Activated naive CD4-positive, alpha-beta T cell treated with anti-CD3 and anti-CD28 coated beads, Interleukin-2, amount 50 U/mL, for 16 hours (primary cell): ENCODE data around the gene RBM19.

Experiments used
- DNase-seq: peaks from one replicate; pipeline ENCODE4 v3.0.0-alpha.2; 2020

The RBM19 gene

DNA sequence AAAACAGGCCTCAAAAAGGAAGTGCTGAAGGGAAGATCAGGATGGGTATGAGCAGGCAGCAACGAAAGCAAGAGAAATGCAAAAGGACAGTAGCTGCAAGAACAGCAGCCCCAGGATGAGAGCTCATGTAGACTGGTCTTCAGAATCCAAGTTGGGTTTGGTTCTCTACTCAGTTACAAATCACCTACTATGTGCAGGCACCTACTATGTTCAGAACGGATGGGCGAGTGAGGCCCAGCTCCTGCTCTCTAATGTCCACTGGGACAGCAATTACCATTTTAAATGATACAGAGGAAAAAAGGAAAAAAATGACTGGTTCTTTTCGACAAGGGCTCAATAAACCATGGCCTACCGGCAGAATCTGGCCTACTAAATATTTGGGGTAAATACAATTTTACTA lies 88.5 kb downstream of the RBM19 start:
- DNase-seq = no peak

DNA sequence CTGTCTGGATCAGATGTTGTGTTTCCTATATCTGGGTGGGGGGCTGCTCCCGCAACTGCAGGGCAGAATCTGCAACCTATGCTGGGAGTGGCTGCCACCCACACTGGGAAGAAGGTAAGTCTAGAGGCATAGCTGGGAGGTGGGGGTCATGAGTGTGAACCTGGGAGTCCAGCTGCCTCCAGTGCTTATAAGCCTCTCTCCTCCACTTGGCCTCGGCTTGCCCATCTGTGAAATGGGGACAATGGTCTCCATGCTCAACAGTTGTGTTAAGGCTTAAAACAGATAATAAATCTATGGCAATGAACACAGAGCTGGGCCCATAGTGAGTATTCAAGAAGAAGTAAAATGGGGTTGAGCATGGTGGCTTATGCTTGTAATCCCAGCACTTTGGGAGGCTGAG lies 90.0 kb downstream of the RBM19 start:
- no peak for DNase-seq

DNA sequence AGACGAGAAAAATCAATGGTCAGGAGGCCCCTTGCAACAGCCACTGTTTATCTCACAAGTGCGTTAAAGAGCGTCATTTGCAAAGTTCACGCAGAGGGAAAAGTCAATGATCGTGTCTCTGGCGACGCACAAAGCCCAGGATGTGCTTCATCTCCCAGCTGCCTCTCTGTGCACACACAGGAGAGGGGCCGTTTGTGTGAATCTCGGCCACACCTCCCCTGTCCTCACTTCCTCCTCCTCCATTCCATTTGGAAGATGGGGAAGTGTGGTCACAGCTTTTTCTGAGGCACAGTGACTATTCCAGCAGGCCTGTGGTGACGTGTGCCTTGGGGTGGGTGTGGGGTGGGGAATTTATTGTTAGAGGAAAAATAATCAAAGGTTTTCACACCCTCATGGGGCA lies 90.4 kb downstream of the RBM19 start:
- no peak for DNase-seq

DNA sequence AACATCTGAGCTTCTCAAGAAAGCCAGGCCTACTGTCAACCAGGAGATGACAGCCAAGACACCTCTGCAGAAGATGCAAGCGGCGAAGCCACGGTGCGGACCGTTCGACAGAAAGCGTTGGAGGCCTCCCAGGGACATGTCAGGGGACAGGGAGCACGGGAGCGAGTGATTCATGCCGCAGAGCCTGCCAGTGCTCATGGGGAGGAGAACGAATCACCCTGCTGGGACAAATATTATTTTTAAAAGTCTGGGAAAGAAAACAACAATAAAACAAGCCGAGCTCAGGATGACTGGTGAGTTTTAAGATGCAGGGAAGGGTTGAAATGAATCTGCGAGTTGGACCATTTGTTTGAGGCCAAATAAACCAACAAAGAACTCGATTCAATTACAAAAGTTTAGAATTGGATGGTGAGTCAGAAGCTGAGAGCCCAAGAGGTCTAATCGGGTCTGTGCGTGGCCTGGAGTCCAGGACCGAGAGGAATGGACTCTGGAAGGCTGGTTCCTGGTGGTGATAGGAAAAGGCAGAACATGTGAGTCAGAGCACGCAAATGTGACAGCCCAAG lies 91.0 kb downstream of the RBM19 start:
- no peak for DNase-seq

DNA sequence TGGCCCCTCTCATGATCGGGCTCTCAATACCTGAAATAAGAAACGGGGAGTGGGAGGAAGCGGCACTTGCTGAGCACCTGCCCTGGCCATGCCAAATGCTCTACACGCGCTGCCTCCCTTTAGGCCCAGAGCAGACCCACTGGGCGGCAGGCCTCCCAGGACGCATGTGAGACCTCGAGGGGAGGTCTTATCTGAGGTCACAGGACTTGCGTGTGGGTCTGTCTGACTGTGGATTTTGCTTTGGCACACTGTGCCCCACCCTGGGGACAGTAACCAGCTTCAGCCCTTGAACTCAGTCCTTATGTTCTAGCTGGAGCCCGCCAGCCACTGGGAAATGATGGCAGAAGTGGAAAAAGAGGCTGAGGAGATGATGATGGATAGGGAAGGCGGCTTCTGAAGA lies 91.8 kb downstream of the RBM19 start:
- DNase-seq = no peak

DNA sequence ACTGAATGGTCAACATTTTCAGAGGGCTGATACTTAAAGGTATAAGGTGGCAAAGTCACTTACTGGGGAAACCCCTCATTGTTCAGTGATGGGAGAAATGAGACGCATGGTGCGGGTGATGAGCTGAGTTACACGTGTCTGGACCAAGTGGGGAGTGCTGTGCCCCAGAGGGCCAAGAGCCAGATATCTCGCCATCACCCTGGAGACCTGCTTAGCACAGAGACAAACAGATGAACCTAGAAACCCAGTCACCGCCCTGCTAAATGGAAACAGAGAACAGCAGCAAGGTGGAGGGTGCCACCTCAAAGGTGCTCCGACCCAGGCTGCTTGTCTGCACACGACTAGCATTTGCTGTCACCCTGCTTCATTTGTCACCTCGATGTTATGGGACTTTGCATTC lies 92.4 kb downstream of the RBM19 start:
- no peak for DNase-seq

DNA sequence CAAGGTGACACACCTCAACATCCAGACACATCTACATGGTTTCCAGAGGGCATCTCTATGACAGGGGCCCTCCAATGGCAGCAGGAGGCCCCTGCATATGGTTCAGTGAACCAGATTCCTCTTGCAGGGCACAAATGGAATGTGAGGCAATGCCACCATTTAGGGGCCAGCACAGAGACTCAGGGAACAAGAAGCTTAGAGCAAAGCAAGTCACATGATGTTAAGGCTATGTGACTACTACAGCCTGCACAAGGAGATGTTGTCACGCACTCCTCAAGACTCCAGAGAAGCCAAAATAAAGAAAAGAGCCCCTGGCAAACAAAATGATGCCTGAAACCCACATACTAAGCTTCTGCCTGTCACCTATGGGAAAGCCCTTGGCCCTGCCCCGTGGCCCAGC lies 95.2 kb downstream of the RBM19 start:
- DNase-seq = no peak

DNA sequence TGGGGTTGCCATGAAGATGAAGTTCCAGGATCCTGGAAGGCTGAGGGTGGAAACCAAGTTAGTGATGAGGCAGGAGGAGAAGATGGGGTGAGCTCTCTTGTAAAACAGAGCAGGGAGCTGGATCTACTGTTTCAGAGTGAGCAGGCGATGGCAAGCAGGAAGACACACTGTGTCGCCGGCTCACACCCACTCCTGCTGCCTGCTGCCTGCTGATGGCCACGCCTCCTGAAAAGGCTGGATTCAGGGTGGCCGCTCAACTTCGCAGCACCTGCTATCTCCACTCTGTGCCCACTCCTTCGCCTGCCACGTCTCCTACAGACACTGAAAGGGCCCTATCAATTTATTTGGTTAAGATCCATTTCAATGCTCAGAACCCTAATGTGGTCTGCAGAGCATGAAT lies 96.1 kb downstream of the RBM19 start:
- DNase-seq = no peak

DNA sequence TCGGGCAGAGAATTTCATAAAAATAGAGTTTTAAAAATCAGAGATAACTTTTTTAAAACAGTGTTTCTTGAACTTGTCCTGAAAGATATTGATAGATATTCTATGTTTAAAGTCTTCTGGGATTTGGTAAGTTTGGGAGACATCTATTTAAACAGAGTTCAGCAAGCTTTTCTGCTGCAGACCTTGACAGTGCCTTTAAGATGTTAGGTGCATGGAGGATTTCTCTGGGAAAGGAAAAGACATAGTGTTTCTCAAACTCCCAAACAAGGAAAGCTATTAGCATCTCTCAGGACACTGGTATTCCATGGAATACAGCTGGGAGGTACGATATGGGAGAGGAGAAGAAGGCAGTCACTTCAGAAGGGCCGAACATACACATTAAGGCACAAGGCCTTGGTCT lies 97.8 kb downstream of the RBM19 start:
- no peak for DNase-seq

DNA sequence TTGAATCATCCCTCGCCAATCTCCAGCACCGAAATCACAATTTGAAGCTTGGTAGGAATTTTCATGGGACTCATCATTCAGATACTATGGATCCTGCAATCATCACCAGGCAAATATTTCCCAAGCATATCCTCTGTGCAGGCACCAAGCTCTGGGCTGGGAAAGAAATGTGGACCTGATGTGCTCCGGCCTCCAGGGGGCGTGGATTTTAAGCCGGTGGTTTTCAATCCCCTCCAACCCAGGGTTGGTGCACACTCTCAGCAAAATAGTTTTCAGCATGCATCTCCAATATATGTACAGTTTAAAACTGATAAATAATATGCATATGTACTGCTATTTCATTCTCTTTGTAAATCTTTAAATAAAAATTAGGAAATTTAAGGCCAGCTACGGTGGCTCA lies 98.9 kb downstream of the RBM19 start:
- no peak for DNase-seq

DNA sequence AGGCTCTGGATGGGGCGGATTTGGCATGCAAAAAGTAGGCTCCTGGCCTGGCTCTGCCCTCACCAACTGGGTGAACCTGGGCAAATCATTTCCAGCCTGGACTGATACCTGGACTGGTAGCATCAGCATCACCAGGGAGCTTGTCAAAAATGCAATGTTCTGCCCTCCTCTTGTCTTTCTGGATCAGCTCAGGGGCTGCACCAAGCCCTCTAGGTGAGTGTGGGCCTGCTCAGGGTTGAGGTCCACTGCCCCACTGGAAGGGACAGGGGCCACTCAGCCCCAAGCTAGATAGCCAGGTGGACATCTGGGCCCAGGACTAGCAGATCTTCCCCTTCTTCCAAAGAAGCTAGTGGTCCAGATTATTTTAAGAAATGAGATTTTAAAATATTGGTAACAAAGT lies 99.6 kb downstream of the RBM19 start:
- no peak for DNase-seq

DNA sequence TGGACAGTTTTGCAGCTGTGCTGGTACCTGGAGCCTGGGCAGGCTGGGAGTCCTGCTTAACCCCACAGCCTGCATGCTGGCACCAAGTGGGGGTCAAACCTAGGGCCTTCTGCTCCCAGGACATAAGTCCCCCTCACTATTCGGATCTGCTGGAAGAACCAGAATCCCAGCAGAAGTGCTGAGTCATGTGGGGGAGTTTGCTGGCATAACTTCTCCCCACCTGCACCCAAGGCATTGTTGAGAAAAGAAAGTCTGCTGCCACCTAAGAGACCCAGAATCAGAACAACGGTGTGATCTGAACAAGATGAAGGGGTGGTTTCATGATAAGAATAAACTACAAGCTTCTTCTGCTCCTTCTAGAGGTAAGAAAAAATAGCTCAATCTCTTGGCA lies 102.7 kb downstream of the RBM19 start:
- no peak for DNase-seq

DNA sequence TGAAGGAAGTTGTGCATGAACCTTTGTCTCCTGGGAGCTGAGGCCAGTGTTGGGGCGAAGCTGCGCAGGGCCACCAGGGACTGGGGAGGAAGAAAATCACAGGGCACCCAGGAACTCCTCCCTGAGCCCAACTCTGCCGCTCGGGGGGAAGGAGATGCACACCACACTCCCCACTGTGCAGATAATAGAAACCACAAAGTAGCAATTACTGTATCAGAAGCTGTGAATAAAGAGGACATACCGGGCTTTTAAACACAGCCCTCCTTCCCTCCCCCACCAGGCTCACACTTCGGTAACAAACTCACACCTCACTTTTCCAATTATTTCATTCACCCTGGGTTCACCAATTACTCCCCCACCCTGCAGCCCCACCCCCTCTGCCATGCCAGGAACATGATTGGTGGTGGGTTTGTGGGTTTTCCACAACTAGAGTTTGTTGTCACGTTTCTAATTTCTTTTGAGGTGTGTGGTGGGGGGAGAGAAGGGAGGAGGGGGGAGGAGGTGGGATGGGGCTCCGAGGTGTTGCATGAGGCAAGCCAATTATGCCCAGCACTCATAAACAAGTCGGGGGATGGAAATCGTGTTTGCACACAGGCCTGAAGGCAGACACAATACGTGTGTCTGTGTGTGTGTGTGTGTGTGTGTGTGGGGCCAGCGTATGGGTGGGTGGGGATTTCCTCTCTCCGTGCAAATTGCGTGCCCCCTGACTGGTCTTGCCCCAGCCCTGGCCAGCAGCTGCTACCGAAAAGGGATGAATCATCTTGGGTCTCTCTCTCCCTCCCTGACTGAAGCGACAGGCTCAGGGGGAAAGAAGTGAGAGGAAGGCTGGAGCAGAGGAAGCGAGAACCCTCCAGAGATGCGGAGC lies 103.3 kb downstream of the RBM19 start:
- no peak for DNase-seq

DNA sequence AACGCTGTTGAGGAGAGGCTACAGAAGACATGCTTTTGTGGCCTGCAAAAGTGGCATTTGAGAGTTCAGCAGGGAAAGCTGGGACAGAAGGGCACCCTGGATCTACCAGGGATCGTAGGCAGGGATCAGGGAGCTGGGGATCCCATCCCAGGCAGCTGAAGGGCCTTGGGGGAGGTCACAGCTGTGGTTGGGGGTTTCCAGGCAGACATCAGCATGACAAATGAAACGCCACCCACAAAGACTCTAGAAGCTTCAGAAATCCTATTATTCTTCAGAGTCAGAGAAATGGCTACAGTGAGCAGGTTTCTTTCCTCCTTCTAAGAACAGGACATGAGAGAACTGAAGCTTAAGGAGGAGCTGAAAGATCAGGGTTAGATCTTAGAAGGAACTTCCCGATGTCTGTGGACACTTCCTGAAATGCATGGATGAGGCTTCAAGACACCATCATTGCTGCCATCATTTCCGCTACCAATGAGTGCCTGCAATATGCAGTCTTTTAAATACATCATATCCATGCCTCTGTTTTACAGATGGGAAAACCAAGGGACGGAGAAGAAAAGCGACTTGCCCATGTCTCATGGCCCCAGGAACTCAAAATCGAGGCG lies 104.3 kb downstream of the RBM19 start:
- DNase-seq = no peak

DNA sequence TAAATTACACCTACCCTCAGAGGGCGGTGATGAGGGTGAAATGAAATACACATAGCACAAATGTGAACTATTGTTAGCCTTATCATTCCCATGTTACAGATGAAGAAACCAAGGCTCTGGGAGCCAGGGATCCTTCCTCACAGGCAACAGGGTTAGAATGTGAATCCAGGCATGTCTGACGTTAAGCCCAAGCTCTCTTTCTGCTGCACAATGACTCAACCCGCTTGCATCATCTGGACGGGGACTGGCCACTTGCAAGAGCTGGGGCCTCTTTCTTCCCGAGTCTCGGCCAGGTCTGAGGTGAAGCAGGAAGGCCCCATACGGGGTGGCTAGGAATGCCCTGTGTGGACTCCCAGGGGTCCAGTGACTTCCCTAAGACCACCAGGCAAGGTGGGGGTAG lies 105.2 kb downstream of the RBM19 start:
- DNase-seq = no peak

DNA sequence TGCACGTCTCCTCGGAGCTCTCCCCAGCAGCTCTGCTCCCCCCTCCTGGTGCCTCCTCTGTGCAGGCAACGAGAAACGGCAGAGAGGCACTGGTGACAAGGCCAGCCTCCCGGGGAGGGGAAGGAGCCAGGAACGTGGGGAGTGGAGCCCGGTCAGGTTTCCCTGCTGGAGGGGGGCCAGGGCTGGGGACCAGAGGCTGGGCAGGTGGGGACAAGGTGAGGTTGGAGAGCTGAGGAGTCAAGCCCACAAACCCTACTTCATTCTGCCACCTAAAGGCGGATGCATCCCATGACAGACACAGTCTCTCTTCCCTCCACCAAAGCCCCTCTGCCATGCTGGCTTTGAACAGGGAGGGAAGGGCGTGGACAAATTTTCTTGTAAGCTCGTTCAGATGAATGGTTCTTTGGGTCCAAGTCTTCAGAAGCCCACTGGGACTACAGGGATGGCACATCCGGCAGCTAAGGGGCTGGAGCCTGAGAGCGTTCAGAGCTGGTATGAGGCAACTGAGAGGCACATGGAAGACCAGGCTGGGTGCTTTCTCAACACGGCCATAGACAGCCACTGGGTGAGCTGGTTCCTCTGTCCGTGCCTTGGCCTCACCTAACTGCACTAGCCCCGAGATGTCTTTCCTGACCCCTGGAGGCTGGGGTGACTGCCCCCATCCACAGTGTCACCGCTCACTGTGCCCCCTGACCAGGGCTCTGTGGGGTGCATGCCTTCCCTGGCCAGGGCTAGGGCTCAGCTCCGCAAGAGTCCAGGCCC lies 105.9 kb downstream of the RBM19 start:
- no peak for DNase-seq

DNA sequence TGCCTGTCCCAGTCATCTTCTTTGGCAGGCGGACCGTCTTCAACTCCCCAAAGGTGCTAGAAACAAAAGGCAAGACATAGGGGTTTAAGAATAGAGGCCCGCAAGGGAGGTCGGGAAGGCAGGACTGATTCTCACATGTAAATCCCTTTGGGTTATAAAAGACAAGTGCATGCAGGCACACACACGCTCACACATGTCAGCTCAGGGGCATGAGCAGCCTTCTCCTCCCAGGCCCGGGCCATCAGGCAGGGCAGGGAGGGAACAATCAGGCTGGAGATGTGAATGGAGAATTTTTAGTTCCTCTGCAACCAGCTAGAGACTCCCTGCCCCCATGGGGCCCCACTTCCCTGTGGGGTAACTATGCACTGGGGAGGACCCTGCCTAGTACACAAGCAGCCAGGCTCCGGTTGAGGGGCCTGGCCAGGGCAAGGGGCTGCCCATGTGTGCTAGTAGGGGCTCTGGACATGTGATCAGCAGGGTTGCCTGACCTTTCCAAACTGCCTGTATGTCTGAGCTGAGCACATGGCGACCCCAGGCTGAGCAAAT lies 107.2 kb downstream of the RBM19 start:
- no peak for DNase-seq

DNA sequence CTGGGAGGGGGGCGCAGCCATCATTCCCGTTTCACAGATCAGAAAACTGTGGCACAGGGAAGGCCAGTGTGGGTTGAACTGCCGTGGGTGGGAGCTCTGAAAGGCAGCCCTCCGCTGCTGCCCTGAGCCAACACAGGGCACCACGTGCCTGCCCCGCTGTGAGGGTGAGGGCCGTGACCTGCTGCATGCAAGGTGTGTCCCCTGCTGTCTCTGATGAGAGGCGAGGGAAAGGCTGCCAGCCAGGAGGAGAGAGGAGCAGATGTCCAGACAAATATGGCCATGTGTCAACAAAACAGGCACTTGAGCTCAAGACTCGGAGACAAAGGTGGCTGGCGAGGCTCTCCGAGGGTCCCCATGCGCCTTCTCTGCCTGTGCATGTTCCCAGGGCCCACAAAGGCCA lies 108.8 kb downstream of the RBM19 start:
- no peak for DNase-seq

DNA sequence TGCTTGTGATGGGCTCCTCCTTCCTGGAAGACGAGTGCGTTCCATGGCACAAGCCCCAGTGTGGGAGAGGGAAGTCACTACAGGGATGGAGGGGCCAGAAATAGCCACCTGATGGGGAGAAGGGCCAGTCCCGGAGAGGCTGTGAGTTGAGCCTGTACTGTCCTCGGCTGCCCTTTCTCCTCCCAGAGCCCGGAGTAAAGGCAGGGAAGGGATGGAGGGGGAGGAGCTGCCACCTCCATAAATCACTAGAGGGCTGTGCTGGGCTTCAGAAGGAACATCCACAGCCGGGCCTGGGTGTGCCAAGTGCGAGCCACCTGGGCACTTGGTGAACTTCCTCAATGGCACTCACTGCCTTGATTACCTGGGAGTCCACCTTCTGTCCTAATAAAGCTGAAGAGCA lies 110.1 kb downstream of the RBM19 start:
- DNase-seq = no peak

DNA sequence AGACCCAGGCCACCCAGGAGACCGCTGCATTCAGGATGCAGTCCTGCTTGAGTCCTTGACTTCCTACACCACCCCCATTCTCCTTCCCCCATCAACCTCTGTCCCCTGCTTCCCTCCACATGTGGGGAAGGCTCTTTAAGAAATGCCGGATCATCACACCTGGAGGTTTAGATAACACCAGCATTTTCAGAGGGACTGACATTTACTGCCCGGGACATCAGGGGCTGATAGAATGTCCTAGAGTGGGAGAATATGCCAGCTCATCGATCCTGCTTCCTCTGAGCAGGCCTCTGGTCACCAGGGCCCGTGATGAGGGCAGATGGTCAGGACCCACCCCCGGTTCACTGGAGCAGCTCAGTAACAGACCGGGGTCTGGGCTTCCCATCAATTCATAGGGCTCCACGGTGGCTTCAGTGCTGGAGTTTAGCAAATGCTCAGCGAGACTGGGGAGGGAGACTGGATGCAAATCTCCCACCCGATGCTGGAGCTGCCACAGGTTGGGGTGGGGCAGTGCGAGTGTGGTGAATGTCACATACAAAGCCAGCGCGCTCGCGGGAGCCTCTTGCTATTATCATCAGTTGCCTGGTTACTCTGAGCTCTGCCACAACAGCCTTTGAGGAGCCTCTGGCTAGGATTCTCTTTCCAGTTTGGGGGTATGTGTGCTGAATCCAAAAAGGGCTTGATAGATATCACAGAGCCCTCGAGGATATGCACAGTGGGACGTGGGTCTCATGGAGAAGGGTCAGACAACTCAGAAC lies 111.6 kb downstream of the RBM19 start:
- DNase-seq = no peak

DNA sequence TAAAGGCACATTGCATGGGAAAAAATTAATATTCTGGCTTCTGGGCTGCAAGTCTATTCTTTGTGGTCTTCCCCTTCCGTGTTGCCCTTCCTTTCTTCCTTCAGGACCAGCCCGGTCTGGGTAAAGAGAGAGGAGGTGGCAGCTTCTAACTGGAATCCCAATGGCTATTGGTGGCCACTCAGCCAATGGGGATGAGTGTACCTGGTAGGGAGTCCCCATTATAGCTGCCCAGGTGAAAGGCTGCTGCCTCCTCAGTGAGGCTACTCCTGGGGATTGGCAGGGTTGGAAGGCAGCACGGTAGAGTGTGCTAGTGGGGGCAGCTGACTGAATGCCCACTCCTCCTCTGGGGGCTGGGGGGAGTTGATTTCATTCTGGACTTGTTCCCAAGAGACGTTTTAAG lies 112.6 kb downstream of the RBM19 start:
- DNase-seq = no peak

DNA sequence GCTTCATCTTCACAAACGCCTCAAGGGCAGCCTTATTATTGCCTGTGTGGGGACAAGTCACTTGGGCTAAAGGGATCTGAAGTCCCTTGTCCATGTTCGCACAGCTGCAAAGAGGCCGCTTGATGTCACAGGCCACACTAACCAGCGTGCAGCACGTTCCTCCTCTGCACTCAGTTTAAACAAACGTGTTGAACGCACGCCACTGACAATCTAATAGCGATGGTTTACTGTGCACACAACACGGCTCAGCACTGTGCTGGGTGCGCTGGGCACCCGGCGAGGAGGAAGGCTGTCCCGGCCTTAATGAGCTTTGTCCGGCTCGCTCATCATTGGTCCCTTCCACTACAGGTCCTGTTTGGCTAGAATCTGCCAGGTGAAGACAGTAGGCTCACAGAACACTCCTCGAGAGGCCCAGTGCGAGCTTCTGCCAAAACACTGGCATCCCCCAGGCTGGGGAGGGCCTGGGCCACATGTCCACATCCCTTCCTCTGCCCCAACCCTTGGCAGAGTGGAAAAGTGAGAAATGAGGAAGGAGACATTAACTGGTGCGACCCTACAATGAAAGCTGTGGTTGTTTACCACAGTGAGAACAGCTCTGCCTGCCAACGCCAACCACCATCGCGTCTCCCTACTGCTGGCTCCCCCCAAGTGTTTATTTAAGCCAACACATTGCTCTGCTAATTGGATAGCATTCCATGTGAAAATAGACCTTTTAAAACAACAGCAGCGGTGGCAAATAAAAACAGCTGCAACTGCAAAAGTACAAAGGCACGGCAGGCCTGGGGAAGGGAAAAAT lies 113.2 kb downstream of the RBM19 start:
- no peak for DNase-seq
